Prostate gland (tissue), 2 donors: ENCODE results near the gene SELENOH.

Experiments used
- POLR2A ChIP-seq: fragments of 450-650 bp; IDR thresholded peaks from one replicate; pipeline ENCODE4 v1.6.1; 2016; ENCODE audit warnings: antibody characterized with exemption, mild to moderate bottlenecking
- POLR2AphosphoS5 ChIP-seq: sonication (generic); formaldehyde crosslinking; IDR thresholded peaks from one replicate; pipeline ENCODE4 v1.6.1; 2017; ENCODE audit warnings: antibody characterized with exemption
- TF ChIP-seq, protein P1 (sequence below), 4 experiments: fragments of 200-600 bp in 2 of 4; fragments of 450-650 bp in 2 of 4; sonication (generic) in 2 of 4; IDR thresholded peaks; 1 replicate in 3 of 4; 2 replicates in 1 of 4; pipeline ENCODE4 v1.5.1; 2016 to 2019; ENCODE audit warnings: antibody characterized with exemption in 4 of 4, mild to moderate bottlenecking in 2 of 4, moderate library complexity in 2 of 4

DNA sequence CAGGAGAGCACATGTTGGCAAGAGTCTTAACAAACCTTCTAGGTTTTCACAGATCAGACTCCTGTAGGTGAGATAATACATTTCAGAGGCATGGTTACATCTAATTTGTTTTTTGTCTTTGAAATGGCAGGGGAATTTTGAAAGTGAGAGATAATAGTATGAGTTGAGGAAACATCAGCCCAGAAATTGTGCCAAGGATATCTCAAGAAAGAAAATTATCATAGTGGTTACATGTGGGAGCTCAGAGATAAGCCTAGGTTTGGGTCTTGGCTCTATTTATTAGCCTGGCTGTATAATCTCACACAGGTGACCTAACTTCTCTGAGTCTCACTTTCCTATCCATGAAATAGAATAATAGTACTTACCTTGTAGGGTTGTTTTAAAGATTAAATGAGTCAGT is 9.9 kb downstream of the SELENOH start:
- TF ChIP-seq POLR2AphosphoS5 = no peak
- TF ChIP-seq POLR2A = no peak
- TF ChIP-seq, protein P1, sequence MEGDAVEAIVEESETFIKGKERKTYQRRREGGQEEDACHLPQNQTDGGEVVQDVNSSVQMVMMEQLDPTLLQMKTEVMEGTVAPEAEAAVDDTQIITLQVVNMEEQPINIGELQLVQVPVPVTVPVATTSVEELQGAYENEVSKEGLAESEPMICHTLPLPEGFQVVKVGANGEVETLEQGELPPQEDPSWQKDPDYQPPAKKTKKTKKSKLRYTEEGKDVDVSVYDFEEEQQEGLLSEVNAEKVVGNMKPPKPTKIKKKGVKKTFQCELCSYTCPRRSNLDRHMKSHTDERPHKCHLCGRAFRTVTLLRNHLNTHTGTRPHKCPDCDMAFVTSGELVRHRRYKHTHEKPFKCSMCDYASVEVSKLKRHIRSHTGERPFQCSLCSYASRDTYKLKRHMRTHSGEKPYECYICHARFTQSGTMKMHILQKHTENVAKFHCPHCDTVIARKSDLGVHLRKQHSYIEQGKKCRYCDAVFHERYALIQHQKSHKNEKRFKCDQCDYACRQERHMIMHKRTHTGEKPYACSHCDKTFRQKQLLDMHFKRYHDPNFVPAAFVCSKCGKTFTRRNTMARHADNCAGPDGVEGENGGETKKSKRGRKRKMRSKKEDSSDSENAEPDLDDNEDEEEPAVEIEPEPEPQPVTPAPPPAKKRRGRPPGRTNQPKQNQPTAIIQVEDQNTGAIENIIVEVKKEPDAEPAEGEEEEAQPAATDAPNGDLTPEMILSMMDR (IDR thresholded peaks at IDR 0.05) = no peak
